H1 (cell line): Measurements from ENCODE around the gene ZNF561. TPM values are rescaled to one million over a fixed set of nuclear protein-coding genes. Genes with fewer than 3 reads are reported as not detected.
A peak's percentile ranks its signal among the peaks of the same experiment; 100 is the strongest.

Source experiments
- CTCF ChIA-PET: fragments of 300-600 bp; sonication (Branson Sonifier 250); formaldehyde crosslinking; loops from one replicate; lab custom pipeline; 2021; ENCODE audit not compliant: partially characterized antibody; lab: Charles Lee
- POLR2A ChIA-PET: fragments of 300-600 bp; sonication (Branson Sonifier 250); formaldehyde crosslinking; loops from one replicate; lab custom pipeline; 2021; ENCODE audit warnings: inconsistent platforms; ENCODE audit not compliant: partially characterized antibody; lab: Charles Lee
- DNase-seq, 2 experiments: peaks; one replicate each; pipeline versions ENCODE4 v3.0.0 to v3.0.0-alpha.2; 2010 to 2022; ENCODE audit warnings: low spot score in 2 of 2, low read depth in 1 of 2, mixed read lengths in 1 of 2
- FAIRE-seq: peaks from 2 replicates; lab custom pipeline; 2011; peaks lifted over from hg19 to GRCh38; lab: Jason Lieb, UNC
- H2AFZ ChIP-seq: 2 replicates; pipeline ENCODE4 v1.8.1; 2012; ENCODE audit warnings: low read length, inconsistent platforms
- H2AK5ac ChIP-seq: 2 replicates; pipeline ENCODE4 v1.6.1; 2013; ENCODE audit warnings: low read depth, low read length
- H2BK120ac ChIP-seq: replicated peaks from 2 replicates; pipeline ENCODE3; 2013; ENCODE audit warnings: low read depth, low read length, inconsistent platforms
- H2BK12ac ChIP-seq: 2 replicates; pipeline ENCODE4 v1.6.1; 2013; ENCODE audit warnings: low read depth, low read length
- H2BK15ac ChIP-seq: 2 replicates; pipeline ENCODE4 v1.6.1; 2013; ENCODE audit warnings: low read length
- H2BK20ac ChIP-seq: 2 replicates; pipeline ENCODE4 v1.6.1; 2013; ENCODE audit warnings: low read length
- H2BK5ac ChIP-seq: 2 replicates; pipeline ENCODE4 v1.6.1; 2013; ENCODE audit warnings: low read depth, low read length
- H3K14ac ChIP-seq: 2 replicates; pipeline ENCODE4 v1.6.1; 2013; ENCODE audit warnings: inconsistent platforms; ENCODE audit not compliant: insufficient read length
- H3K18ac ChIP-seq: 2 replicates; pipeline ENCODE4 v1.6.1; 2013; ENCODE audit warnings: low read length; ENCODE audit errors: extremely low read depth
- H3K23ac ChIP-seq: 2 replicates; pipeline ENCODE4 v1.6.1; 2013; ENCODE audit warnings: inconsistent platforms; ENCODE audit not compliant: insufficient read length
- H3K23me2 ChIP-seq: 2 replicates; pipeline ENCODE4 v1.6.1; 2013; ENCODE audit warnings: low read depth, low read length
- H3K27ac ChIP-seq: 2 replicates; pipeline ENCODE4 v1.6.1; 2011; ENCODE audit warnings: low read depth, low read length, inconsistent platforms
- H3K27me3 ChIP-seq, 4 experiments: replicated peaks in 1 of 4; 1 replicate in 1 of 4; 2 replicates in 3 of 4; pipeline versions ENCODE4 v1.6.1 to v1.8.1; 2011 to 2013; ENCODE audit warnings: low read length in 3 of 4, mild to moderate bottlenecking in 3 of 4, inconsistent platforms in 2 of 4, mixed read lengths in 2 of 4, moderate library complexity in 1 of 4; ENCODE audit not compliant: control insufficient read depth in 3 of 4, insufficient read depth in 3 of 4; ENCODE audit errors: extremely low read depth in 1 of 4
- H3K36me3 ChIP-seq, 4 experiments: 2 replicates each; pipeline versions ENCODE4 v1.6.1 to v1.8.1; 2011 to 2013; ENCODE audit warnings: mild to moderate bottlenecking in 4 of 4, low read length in 3 of 4, moderate library complexity in 2 of 4, control low read depth in 1 of 4, inconsistent platforms in 1 of 4; ENCODE audit not compliant: insufficient read depth in 4 of 4, control insufficient read depth in 2 of 4
- H3K4ac ChIP-seq: replicated peaks from 2 replicates; pipeline ENCODE3; 2013; ENCODE audit warnings: low read length, low read depth, mixed read lengths, inconsistent platforms; ENCODE audit not compliant: insufficient read length
- H3K4me1 ChIP-seq, 4 experiments: replicated peaks in 1 of 4; 1 replicate in 1 of 4; 2 replicates in 3 of 4; pipeline versions ENCODE4 v1.6.1 to v1.8.1; 2011 to 2013; ENCODE audit warnings: low read length in 3 of 4, inconsistent platforms in 2 of 4, mixed read lengths in 1 of 4; ENCODE audit not compliant: insufficient read depth in 4 of 4, control insufficient read depth in 3 of 4
- H3K4me2 ChIP-seq, 2 experiments: 2 replicates each; pipeline versions ENCODE4 v1.6.1 to v1.8.1; 2011 to 2013; ENCODE audit warnings: low read depth in 2 of 2, low read length in 2 of 2, control low read depth in 1 of 2, inconsistent platforms in 1 of 2, mild to moderate bottlenecking in 1 of 2; ENCODE audit not compliant: insufficient read depth in 1 of 2
- H3K4me3 ChIP-seq, 4 experiments: fragments of 200-600, 300-600 bp in 1 of 4; sonication (generic), shearing (Covaris generic), sonication (Bioruptor Twin) in 1 of 4; 2 replicates each; pipeline versions ENCODE4 v1.5.1 to v1.8.1; 2011 to 2016; ENCODE audit warnings: low read length in 4 of 4, low read depth in 3 of 4, control low read depth in 2 of 4, inconsistent platforms in 2 of 4, mild to moderate bottlenecking in 2 of 4, mixed read lengths in 1 of 4, moderate library complexity in 1 of 4; ENCODE audit not compliant: insufficient read depth in 2 of 4; ENCODE audit errors: extremely low read depth in 1 of 4
- H3K56ac ChIP-seq: replicated peaks from 2 replicates; pipeline ENCODE3; 2013; ENCODE audit warnings: low read depth, mild to moderate bottlenecking, mixed read lengths, low read length, inconsistent platforms; ENCODE audit not compliant: insufficient read length
- H3K79me1 ChIP-seq: 2 replicates; pipeline ENCODE4 v1.6.1; 2013; ENCODE audit warnings: low read depth, low read length, control low read depth
- H3K79me2 ChIP-seq, 2 experiments: 2 replicates each; pipeline versions ENCODE4 v1.6.1 to v1.8.1; 2012 to 2013; ENCODE audit warnings: low read length in 2 of 2, mild to moderate bottlenecking in 2 of 2, inconsistent platforms in 1 of 2; ENCODE audit not compliant: insufficient read depth in 2 of 2, control insufficient read depth in 1 of 2
- H3K9ac ChIP-seq, 4 experiments: replicated peaks in 1 of 4; 1 replicate in 1 of 4; 2 replicates in 3 of 4; pipeline versions ENCODE4 v1.6.1 to v1.8.1; 2011 to 2013; ENCODE audit warnings: low read depth in 3 of 4, low read length in 3 of 4, control low read depth in 2 of 4, mild to moderate bottlenecking in 2 of 4, moderate library complexity in 2 of 4, inconsistent platforms in 1 of 4; ENCODE audit errors: extremely low read depth in 1 of 4
- H3K9me3 ChIP-seq, 2 experiments: 2 replicates each; pipeline versions ENCODE4 v1.6.1 to v1.8.1; 2012 to 2013; ENCODE audit warnings: mild to moderate bottlenecking in 2 of 2, moderate library complexity in 2 of 2, control low read depth in 1 of 2, inconsistent platforms in 1 of 2, low read depth in 1 of 2, low read length in 1 of 2, mixed read lengths in 1 of 2; ENCODE audit not compliant: insufficient read depth in 2 of 2
- H4K20me1 ChIP-seq, 2 experiments: replicated peaks in 1 of 2; 2 replicates each; pipeline versions ENCODE3 to v1.8.1; 2011 to 2013; ENCODE audit warnings: inconsistent platforms in 2 of 2, low read length in 2 of 2, mild to moderate bottlenecking in 1 of 2; ENCODE audit not compliant: insufficient read depth in 2 of 2, control insufficient read depth in 1 of 2
- H4K5ac ChIP-seq: 2 replicates; pipeline ENCODE4 v1.6.1; 2013; ENCODE audit warnings: low read length, low read depth, mixed read lengths, inconsistent platforms; ENCODE audit not compliant: insufficient read length
- H4K8ac ChIP-seq: 2 replicates; pipeline ENCODE4 v1.8.0; 2013; ENCODE audit warnings: mild to moderate bottlenecking, moderate library complexity, low read length, inconsistent platforms; ENCODE audit not compliant: insufficient read depth; ENCODE audit errors: extremely low read depth
- H4K91ac ChIP-seq: replicated peaks from 2 replicates; pipeline ENCODE3; 2013; ENCODE audit warnings: low read length, mixed read lengths, inconsistent platforms; ENCODE audit not compliant: insufficient read length
- POLR2A ChIP-seq, 2 experiments: IDR thresholded peaks; 1 replicate in 1 of 2; 2 replicates in 1 of 2; pipeline ENCODE4 v1.6.1; 2011; ENCODE audit warnings: low read depth in 2 of 2, low read length in 2 of 2, mild to moderate bottlenecking in 2 of 2; ENCODE audit errors: control extremely low read depth in 1 of 2
- POLR2AphosphoS5 ChIP-seq: IDR thresholded peaks from 2 replicates; pipeline ENCODE4 v1.6.1; 2011; ENCODE audit warnings: low read depth, low read length
- WGBS, 2 experiments: shearing (Covaris generic) in 1 of 2; methylation state at CpG; one replicate each; pipeline versions ENCODE4 v1.1.6 to v1.1.7; 2013 to 2015; ENCODE audit warnings: low lambda C conversion rate in 2 of 2, mixed read lengths in 2 of 2, inconsistent platforms in 1 of 2, low coverage in 1 of 2, missing lambda C conversion rate in 1 of 2; ENCODE audit not compliant: insufficient replicate concordance in 2 of 2, insufficient coverage in 1 of 2, insufficient read length in 1 of 2; ENCODE audit errors: extremely low coverage in 1 of 2, missing lambda C conversion rate in 1 of 2; 5-methylcytosine and 5-hydroxymethylcytosine counted together
- polyA plus RNA-seq, 7 experiments: library from polyadenylated mRNA; depleted of rRNA in 3 of 7; stranded (reverse) in 5 of 7; unstranded in 2 of 7; fragments of >200 nt in 5 of 7; fragments of 200-250 nt in 2 of 7; gene quantifications; 1 replicate in 5 of 7; 2 replicates in 1 of 7; 4 replicates in 1 of 7; pipeline versions ENCODE4 v1.2.1 to v1.2.3, GENCODE V29; 2011 to 2013; ENCODE audit warnings: missing spikeins in 2 of 7, mixed read lengths in 2 of 7
- total RNA-seq: library from RNA; stranded (reverse); fragmentation: NEBNext Ultra II Directional; extraction: Animal tissue kit (Norgen Biotek cat#: 25700); gene quantifications from 2 replicates; pipeline ENCODE4 v1.2.1, GENCODE V29; 2021

Gene ZNF561
- total and polyA plus RNA-seq, 2 of the 8 experiments (the other 6 are each of a cell fraction or from before 2014, with no cell fraction given), result 28.6 to 64.7 TPM

- Histone ChIP-seq H3K27ac (no peak overlapping the region), H3K23ac (no peak overlapping the region), H2AK5ac (no peak overlapping the region; the same call in 1 of the 2 replicates), H3K56ac (no peak overlapping the region), H3K4me2 (peak overlapping the region; percentile 75 to 97), H3K9me3 (no peaks in the 10 kb centered on the region), H3K14ac (no peak overlapping the region), H3K27me3 (no peaks in the 10 kb centered on the region), H3K4me1 (peaks cover 0 to 6% (median 4%) of the 10 kb centered on the region in 4 experiments; a peak in 5 of 7 replicates), H2BK5ac (peak overlapping the region; percentile 30; the same call in 1 of the 2 replicates), H4K91ac (no peak overlapping the region), H3K4me3 (peak overlapping the region in 1 of 4 experiments; percentile 99; a peak in 4 of 8 replicates), H2AFZ (no peak overlapping the region), H3K79me2 (peaks cover 76 to 86% of the 10 kb centered on the region in 2 experiments), H3K79me1 (no peaks in the 10 kb centered on the region; the same call in 1 of the 2 replicates), H2BK15ac (0 out of 2 replicates have a peak overlapping the region, but pooled peaks have one; percentile 5), H2BK12ac (0 out of 2 replicates have a peak overlapping the region, but pooled peaks have one; percentile 17), H3K9ac (0 out of 7 replicates have a peak overlapping the region, but pooled peaks of 1 of the 4 experiments have one; percentile 4), H4K20me1 (peaks cover 22 to 25% of the 10 kb centered on the region in 2 experiments), H4K8ac (no peak overlapping the region), H3K36me3 (peaks cover 0 to 20% (median 6%) of the 10 kb centered on the region in 4 experiments; a peak in 3 of 8 replicates), H2BK120ac (no peak overlapping the region), H3K23me2 (peaks cover 8% of the 10 kb centered on the region; the same call in 1 of the 2 replicates), H3K18ac (peak overlapping the region; percentile 85; the same call in 1 of the 2 replicates), H3K4ac (no peak overlapping the region), H4K5ac (no peak overlapping the region), H2BK20ac (no peak overlapping the region)
- DNase-seq, result no peak
- 76% methylated on average over 5 of the region's 5 CpGs; no CpG with 5 or more reads in 1 of the 2 experiments for WGBS, 2 experiments
- CTCF ChIA-PET, result interaction anchor here (0.5 kb wide), 1 partner anchor 134 kb away, joined by 3 read pairs; no protein-coding TSS in a partner anchor
- TF ChIP-seq POLR2A (IDR thresholded peaks at IDR 0.05; ENCODE audit: control extremely low read depth in 1 of 2, low read depth in 2 of 2, low read length in 2 of 2) (no peak), POLR2AphosphoS5 (0 out of 2 replicates have a peak, but pooled peaks have one; percentile 8)
- no peak for FAIRE-seq
- POLR2A ChIA-PET, result interaction anchor here (0.7 to 3.0 kb wide), 3 partner anchors 12 to 960 kb away, joined by 3 to 25 read pairs (median 5); no protein-coding TSS in a partner anchor
These were observed 40.3 kb downstream of the ZNF561 start for GRCh38 chr19:9580728-9581127.
